ENCODE measurements around the gene ST3GAL3.

Gene ST3GAL3

GRCh38 chr1:43938892-43939587, 231.7 kb downstream of the ST3GAL3 start:
- TF ChIP-seq CTCF (IDR thresholded peaks at IDR 0.05) = no peak

GRCh38 chr1:43942411-43942810, 235.1 kb downstream of the ST3GAL3 start:
- TF ChIP-seq CTCF (IDR thresholded peaks at IDR 0.05) = no peak

GRCh38 chr1:43944860-43945259, 237.5 kb downstream of the ST3GAL3 start:
- TF ChIP-seq CTCF (IDR thresholded peaks at IDR 0.05) = no peak

GRCh38 chr1:43945674-43946235, 238.4 kb downstream of the ST3GAL3 start:
- TF ChIP-seq CTCF (IDR thresholded peaks at IDR 0.05) = no peak

GRCh38 chr1:43946236-43947060, 239.1 kb downstream of the ST3GAL3 start, which contains the start of gene IPO13:
Gene IPO13, plus strand, starts transcription at chr1:43946950. Its CDS starts 651 bp downstream, at chr1:43947601.
- TF ChIP-seq CTCF (IDR thresholded peaks at IDR 0.05) = peak; percentile 73

- no peak for TF ChIP-seq CTCF (IDR thresholded peaks at IDR 0.05)
Observed at GRCh38 chr1:43947061-43947873, 239.9 kb downstream of the ST3GAL3 start.

GRCh38 chr1:43947874-43948437, 240.6 kb downstream of the ST3GAL3 start:
- TF ChIP-seq CTCF (IDR thresholded peaks at IDR 0.05) = no peak

Data from LNCAP (cell line).